Mucosa of gallbladder (tissue), 1 donor: ENCODE measurements around the gene THSD4. TPM values are rescaled to one million over a fixed set of nuclear protein-coding genes. Genes with fewer than 3 reads are reported as not detected.

Experiments
- DNase-seq: peaks from one replicate; pipeline ENCODE4 v3.0.0-alpha.2; 2020; ENCODE audit warnings: low spot score
- total RNA-seq: library from RNA; stranded (reverse); gene quantifications from one replicate; pipeline ENCODE4 v1.2.1, GENCODE V29; 2021
- donor health status: DM: no; HTN: no; CAD: no.

THSD4 gene
- total RNA-seq, 1 donor from 2014 or later, result 71.2 TPM

DNA sequence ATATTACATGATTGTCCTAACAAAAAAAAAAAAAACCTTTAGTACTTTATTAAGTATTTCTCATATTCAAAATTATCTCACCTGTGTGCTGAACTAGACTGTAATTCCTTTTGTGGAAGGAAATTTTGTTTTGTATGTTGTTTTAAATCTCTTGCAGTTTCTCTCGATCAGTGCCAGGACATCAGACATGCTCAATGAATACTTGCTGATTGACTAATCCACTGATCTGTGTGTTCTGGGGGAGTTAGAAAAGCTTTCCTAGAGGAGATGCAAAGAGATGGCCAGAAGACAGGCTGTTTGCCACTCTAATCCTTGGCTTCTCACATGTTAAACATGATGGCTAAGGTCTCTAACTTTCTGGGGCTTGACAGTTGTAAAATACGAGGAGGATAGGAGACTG is 461.8 kb downstream of the THSD4 start:
- no peak for DNase-seq

- no peak for DNase-seq
Measured at GRCh38 chr15:71581398-71581930, 466.2 kb downstream of the THSD4 start.

DNA sequence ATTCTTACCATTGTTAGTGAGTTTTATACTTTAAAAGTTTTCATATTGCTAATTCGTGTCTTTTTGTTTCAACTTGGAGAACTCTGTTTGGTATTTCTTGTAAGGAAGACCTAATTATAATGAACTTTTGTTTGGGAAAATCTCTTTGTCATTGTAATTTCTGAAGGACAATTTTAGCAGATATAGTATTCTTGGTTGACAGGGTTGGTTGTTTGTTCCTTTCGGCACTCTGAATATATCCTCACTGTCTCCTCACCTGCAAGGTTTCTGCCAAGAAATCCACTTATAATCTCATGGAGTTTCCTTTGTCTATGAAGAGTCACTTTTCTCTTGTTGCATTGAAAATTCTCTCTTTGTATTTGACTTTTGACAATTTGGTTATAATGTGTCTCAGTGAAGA is 469.9 kb downstream of the THSD4 start:
- no peak for DNase-seq

GRCh38 chr15:71586463-71586862 is 471.2 kb downstream of the THSD4 start:
- DNase-seq, result no peak

GRCh38 chr15:71588746-71589145 is 473.5 kb downstream of the THSD4 start:
- no peak for DNase-seq

DNA sequence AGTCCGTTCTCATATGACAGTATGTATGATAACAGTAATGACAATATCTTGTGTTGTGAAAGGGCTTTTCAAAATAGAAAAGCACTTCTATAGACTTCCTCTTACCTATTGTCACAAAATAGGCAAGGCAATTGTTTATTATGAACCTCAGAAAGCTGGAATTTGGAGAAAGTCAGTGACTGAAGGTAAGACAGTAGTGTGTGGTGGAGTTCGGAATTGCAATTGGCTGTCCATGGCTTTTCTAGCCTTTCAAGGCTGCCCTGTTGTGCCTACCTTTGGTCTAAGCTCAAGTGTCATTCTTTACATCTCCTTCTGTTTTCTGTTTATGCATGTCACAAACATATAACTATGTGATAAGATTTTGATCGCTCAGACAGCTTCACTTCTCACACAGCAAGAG is 475.8 kb downstream of the THSD4 start:
- DNase-seq, result no peak

GRCh38 chr15:71592203-71592602 is 476.9 kb downstream of the THSD4 start:
- DNase-seq, result no peak

GRCh38 chr15:71595846-71596553 is 480.7 kb downstream of the THSD4 start:
- no peak for DNase-seq

- DNase-seq, result peak; percentile 71
Measured at GRCh38 chr15:71596672-71597071, 481.4 kb downstream of the THSD4 start.

DNA sequence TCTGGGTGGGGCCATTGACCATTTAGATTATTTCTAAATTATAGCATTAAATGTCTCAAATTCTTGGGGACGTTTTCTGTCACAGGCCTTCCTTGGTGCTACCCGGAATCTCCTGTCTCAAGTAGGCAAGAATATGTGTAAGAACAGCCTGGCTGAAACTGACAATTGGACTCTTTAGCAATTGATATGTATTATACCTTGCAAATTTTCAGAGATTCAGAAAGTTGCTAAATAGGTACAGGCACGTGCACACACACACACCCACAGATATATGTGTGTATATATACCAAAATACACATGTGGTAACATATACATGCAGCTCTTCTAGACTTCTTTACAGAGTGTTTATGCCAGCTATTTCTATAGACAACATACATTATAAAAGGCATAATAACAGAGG is 481.9 kb downstream of the THSD4 start:
- DNase-seq, result no peak

DNA sequence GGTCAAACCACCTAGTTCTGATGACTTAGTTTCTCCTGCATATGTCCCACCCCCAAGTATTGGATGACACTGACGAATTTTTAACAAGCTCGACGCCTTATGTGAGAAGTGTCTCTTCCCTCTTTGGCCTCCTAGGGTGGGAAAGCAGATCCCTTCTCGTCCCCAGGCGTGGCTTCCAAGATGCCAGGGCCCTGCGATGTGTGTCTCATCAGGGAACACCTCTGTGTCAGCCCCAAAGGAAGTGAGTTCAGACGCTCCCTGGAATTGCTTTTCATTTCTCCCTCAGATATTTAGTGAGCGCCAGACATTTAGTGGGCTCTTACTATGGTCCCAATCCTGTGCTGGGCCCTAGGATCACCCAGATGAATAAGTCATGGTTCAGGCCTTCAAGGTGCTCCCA is 482.4 kb downstream of the THSD4 start:
- no peak for DNase-seq

DNA sequence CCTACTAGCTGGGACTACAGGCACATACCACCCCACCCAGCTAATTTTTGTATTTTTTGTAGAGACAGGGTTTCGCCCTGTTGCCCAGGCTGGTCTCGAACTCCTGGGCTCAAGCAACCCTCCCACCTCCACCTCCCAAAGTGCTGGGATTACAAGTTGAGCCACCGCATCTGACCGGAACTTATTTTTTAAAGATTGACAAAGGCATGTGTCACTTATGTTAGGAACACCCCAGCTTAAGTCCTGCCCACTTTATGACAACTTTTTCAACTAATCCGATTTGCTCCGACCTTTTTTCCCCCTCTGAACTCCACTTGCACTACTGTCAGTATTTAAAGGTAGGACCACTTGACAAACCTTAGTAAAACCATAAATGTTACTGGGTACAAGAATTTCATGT is 483.5 kb downstream of the THSD4 start:
- no peak for DNase-seq

- DNase-seq, result no peak
Measured at GRCh38 chr15:71599418-71600151, 484.3 kb downstream of the THSD4 start.

DNA sequence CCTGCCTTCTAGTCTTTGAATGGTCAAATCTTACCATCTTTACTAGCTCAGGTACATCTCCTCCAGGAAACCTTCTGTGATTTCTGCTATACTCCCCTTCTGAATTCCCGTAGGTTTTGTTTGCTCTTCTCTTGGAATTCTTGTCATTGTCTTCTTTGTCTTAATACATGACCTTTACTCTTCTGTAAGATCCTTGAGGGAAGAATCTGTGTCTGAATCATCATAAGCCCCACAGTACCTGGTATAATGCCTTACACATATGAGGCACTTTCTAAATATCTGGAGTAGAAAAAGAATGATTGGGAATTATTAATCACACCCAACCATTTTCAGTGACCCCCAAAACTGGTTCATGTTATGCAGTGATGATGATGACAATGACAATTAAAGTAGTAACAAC is 485.0 kb downstream of the THSD4 start:
- DNase-seq, result no peak

DNA sequence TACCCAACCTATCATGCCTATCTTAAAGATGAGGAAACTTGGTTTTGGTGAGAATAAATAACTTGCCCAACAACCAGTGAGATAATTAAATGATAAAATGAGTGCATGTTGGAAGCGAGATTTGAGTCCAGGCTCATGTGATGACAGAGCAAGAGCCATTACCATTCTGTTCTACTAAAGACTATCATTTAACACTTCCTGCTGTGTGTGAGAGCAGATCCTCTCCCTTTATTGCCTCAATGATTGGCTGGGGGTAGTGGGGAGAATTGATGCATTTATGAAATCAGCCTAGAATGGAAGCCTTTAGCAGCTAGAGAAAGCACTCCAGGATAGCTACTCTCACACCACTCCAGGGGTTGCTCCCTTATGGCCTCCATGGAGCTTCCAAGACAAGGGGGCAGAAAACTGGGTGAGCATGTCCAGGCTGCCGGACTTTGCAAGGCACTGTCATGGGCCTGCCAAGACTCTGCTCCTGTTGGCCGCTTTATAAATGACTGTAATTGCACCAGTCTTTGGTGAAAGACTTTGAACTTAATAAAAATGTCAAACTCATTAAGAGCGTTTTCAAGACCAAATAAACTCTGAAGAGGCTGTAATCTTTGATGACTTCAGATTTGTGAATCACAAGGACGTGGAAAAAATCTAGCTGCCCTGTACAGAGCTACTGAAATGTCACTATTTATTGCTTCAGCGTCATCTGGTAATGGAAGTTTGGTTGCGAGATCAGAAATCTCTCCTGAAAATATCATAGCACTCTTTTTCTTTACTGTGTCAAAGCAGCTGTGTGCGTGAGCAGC is 486.0 kb downstream of the THSD4 start:
- DNase-seq, result no peak

DNA sequence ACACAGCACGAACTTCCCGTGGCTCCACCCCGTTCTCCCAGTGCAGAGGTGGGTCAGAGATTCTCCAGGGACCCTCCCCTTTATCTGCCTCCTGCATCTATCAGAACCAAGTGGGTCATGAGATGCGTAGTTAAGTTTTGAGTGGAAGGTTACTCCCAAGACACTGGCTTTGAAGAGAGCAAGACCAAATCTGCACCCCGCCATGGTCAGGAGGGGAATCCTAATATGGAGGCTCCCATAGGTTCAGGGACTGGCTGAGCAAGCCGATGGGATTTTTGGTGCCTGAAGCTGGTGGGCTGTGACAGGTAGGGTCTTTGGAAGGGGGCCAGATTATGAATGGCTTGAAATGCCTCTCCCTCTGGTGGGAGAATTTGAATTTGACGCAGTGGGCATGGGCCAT is 488.1 kb downstream of the THSD4 start:
- no peak for DNase-seq

GRCh38 chr15:71607383-71607782 is 492.1 kb downstream of the THSD4 start:
- no peak for DNase-seq

DNA sequence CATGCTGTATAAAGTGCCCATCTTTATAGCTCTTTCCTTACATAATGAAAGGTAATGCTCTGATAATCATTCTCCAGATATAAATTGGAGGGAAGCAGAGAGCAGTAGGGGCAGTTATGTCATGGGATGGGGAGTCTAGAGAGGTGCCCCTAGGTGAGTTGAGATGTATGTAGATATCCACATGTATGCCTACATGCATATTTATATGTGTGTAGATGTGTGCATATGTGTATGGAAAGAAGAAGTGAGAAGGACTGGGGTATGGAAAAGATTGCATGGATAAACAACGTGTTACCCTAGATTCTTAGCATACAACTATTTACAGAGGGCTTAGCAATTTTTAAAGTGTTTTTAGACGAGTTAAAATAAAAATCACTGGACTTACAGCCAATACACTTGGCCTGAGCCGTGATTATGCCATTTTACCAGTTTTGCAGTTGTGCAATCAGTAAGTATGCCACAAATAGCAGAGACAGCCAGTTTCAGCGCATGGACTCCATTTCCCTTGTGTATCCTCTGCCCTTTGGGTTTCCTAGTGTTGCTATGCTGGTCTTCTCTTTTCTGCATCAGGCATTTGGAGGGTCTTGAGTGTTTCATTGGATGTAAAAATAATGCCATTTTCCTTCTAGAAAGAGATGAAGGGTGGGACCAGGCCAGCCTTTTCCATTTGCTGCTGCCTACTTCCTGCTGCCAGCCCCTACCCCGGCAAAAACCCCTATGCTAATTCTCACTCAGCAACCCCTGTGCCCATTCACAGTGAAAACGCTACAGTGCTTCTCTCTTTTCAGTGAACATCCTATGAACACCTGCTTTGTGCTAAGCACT is 495.7 kb downstream of the THSD4 start:
- no peak for DNase-seq

DNA sequence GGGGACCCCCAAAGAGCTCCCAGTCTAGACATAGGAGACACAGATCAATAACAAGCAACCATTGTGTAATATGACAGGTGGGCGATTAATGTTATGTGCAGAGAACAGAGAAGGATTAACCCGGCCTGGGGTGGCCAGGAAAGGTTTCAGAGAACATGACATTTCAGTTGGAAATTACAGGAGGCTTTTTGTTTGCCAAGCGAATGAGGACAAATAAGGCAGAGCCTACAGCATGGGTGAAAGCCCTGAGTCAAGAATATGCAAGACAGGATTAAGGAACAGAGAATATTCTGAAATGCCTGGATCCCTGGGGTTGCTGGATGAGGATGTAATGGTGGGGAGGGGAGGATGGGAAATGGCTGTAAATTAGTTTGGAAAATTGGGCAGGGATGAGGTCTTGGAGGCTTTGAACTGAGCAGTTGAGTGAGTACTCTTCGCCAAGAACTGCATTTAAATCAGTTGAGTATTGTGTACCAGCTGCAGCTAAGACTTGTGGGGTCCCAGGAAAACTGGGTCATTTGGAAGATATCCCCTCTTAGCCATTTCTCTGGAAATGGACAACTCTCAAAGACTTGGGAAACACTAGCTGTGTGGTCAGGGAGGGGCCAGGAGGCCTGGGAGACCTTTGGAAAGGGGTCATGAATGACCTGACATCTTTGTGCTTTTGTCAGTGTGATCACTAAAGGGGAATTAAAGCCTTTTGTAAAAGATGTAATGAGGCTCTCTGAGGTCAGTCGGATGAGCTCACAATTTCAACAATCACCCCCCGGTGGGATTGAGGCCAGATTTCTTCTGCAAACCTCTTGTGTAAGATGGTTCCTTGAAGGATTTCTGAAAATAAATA is 496.5 kb downstream of the THSD4 start:
- DNase-seq, result no peak

DNA sequence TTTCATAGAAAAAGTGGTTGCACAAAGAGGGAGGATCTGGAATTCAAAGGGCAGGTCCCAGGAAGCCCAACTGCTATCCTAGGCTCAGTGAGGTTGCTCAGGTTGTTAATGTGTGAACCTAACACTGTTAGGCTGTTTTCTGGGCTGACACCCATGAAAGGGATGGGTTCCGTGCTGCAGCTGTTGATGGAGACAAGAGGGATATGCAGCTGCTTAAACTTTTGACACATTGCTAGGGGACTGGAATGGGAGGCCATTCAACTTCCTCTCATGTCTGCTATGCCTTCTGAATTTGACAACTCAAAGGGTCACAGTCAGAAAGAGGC is 497.1 kb downstream of the THSD4 start:
- DNase-seq, result no peak

GRCh38 chr15:71612869-71613268 is 497.6 kb downstream of the THSD4 start:
- no peak for DNase-seq
